K562 (cell line): ENCODE results near the gene VAC14. TPM values are rescaled to one million over a fixed set of nuclear protein-coding genes. Genes with fewer than 3 reads are reported as not detected.
A peak's percentile ranks its signal among the peaks of the same experiment; 100 is the strongest.

Source experiments
- ATAC-seq: fragments of 200-7000 bp; cut with Tn5 transposase; 3 replicates; pipeline ENCODE4 v1.9.1; 2020; ENCODE audit warnings: moderate library complexity
- BruUV-seq: library from RNA; stranded (reverse); fragments of 400-500 nt; replicated peaks from 2 replicates; lab custom pipeline; 2021; lab: Mats Ljungman, UMichigan
- CTCF ChIA-PET: fragments of 300-600 bp; formaldehyde crosslinking; extraction: SDS; loops from one replicate; lab custom pipeline; 2021; ENCODE audit warnings: low intra/inter-chr PET ratio; lab: Yijun Ruan, JAX
- POLR2A ChIA-PET: fragments of 300-600, 350-650 bp; sonication (Branson Sonifier 250); formaldehyde crosslinking; extraction: SDS; loops from one replicate; lab custom pipeline; 2021; ENCODE audit warnings: antibody characterized with exemption, inconsistent platforms; lab: Yijun Ruan, JAX
- DNase-seq, 4 experiments: peaks; one replicate each; pipeline versions ENCODE4 v3.0.0 to v3.0.0-alpha.2; 2011 to 2018; ENCODE audit warnings: low spot score in 3 of 4, mixed read lengths in 3 of 4; ENCODE audit errors: extremely low read depth in 1 of 4
- FAIRE-seq: peaks from 2 replicates; lab custom pipeline; 2011; peaks lifted over from hg19 to GRCh38; lab: Jason Lieb, UNC
- H2AFZ ChIP-seq: 2 replicates; pipeline ENCODE4 v1.6.0; 2011; ENCODE audit warnings: low read depth, low read length, control low read depth, inconsistent platforms
- H3K27ac ChIP-seq: fragments of 200-600 bp; 3 replicates; pipeline ENCODE4 v1.8.0; 2011; ENCODE audit warnings: low read depth, mild to moderate bottlenecking, control low read depth, inconsistent platforms, low read length, moderate library complexity, mixed read lengths; ENCODE audit errors: extremely low read depth
- H3K27me3 ChIP-seq, 2 experiments: fragments of 300-600 bp in 1 of 2; 2 replicates in 1 of 2; 3 replicates in 1 of 2; pipeline versions ENCODE4 v1.6.0 to v1.8.0; 2011; ENCODE audit warnings: inconsistent platforms in 2 of 2, low read length in 2 of 2, mild to moderate bottlenecking in 1 of 2, mixed read lengths in 1 of 2, moderate library complexity in 1 of 2; ENCODE audit not compliant: control insufficient read depth in 2 of 2, insufficient read depth in 2 of 2
- H3K36me3 ChIP-seq: fragments of 300-600 bp; 3 replicates; pipeline ENCODE4 v1.8.0; 2011; ENCODE audit warnings: mild to moderate bottlenecking, low read length, inconsistent platforms; ENCODE audit not compliant: control insufficient read depth, insufficient read depth
- H3K4me1 ChIP-seq, 2 experiments: fragments of 200-600 bp in 1 of 2; replicated peaks in 1 of 2; 2 replicates in 1 of 2; 3 replicates in 1 of 2; pipeline versions ENCODE4 v1.5.1 to v1.8.0; 2011; ENCODE audit warnings: inconsistent platforms in 2 of 2, low read length in 2 of 2, mild to moderate bottlenecking in 1 of 2, mixed read lengths in 1 of 2, moderate library complexity in 1 of 2; ENCODE audit not compliant: control insufficient read depth in 2 of 2, insufficient read depth in 2 of 2
- H3K4me2 ChIP-seq: 2 replicates; pipeline ENCODE4 v1.6.1; 2011; ENCODE audit warnings: low read length, control low read depth, inconsistent platforms, mixed read lengths; ENCODE audit not compliant: insufficient read depth
- H3K4me3 ChIP-seq: fragments of 200-600 bp; sonication (generic), shearing (Covaris generic); 2 replicates; pipeline ENCODE4 v1.5.1; 2016; ENCODE audit warnings: control low read depth, inconsistent platforms
- H3K79me2 ChIP-seq: fragments of 200-600 bp; 3 replicates; pipeline ENCODE4 v1.8.0; 2011; ENCODE audit warnings: low read length, inconsistent platforms; ENCODE audit not compliant: control insufficient read depth, insufficient read depth
- H3K9ac ChIP-seq, 2 experiments: 2 replicates each; pipeline versions ENCODE4 v1.6.0 to v1.6.1; 2011; ENCODE audit warnings: low read depth in 2 of 2, low read length in 2 of 2, control low read depth in 1 of 2, inconsistent platforms in 1 of 2, mild to moderate bottlenecking in 1 of 2, mixed read lengths in 1 of 2; ENCODE audit not compliant: insufficient read depth in 1 of 2
- H3K9me1 ChIP-seq: one replicate; pipeline ENCODE4 v1.6.0; 2011; ENCODE audit warnings: inconsistent platforms, mild to moderate bottlenecking, low read length, moderate library complexity; ENCODE audit not compliant: control insufficient read depth, insufficient read depth
- H3K9me3 ChIP-seq: replicated peaks from 2 replicates; pipeline ENCODE4 v1.5.1; 2011; ENCODE audit warnings: low read depth, low read length, inconsistent platforms; ENCODE audit not compliant: control insufficient read depth, insufficient read depth
- H4K20me1 ChIP-seq: replicated peaks from 2 replicates; pipeline ENCODE4 v1.6.1; 2011; ENCODE audit warnings: low read length, inconsistent platforms, mixed read lengths; ENCODE audit not compliant: control insufficient read depth, insufficient read depth
- SRF ChIP-seq, 2 experiments: fragments of 250-450, 450-650 bp in 1 of 2; sonication (Bioruptor Pico) in 1 of 2; sonication (generic) in 1 of 2; formaldehyde crosslinking; IDR thresholded peaks; 2 replicates each; pipeline versions ENCODE4 v1.5.0 to v1.5.1; 2020 to 2022; ENCODE audit warnings: mild to moderate bottlenecking in 1 of 2, missing genetic modification reagents in 1 of 2
- TRIM28 ChIP-seq: fragments of 450-650 bp; IDR thresholded peaks from 2 replicates; pipeline ENCODE4 v1.6.1; 2017
- ZBTB11 ChIP-seq, 3 experiments: fragments of 200-800 bp in 1 of 3; fragments of 250-450 bp in 1 of 3; fragments of 450-650 bp in 1 of 3; sonication (Bioruptor Pico) in 1 of 3; sonication (Bioruptor generic) in 1 of 3; formaldehyde crosslinking in 1 of 3; IDR thresholded peaks; 2 replicates each; pipeline versions ENCODE4 v1.6.1 to v1.8.0; 2016 to 2022; ENCODE audit warnings: mild to moderate bottlenecking in 2 of 3, missing genetic modification characterization in 2 of 3, missing compliant biosample characterization in 1 of 3, moderate library complexity in 1 of 3
- WGBS: fragments of 100-300 bp; shearing (Covaris generic); methylation state at CpG from one replicate; pipeline ENCODE4 v1.1.6; 2016; ENCODE audit warnings: low coverage, mixed read lengths; ENCODE audit not compliant: insufficient coverage; ENCODE audit errors: missing lambda C conversion rate; 5-methylcytosine and 5-hydroxymethylcytosine counted together
- in situ Hi-C: fragments of 300-500 bp; cut with MboI; formaldehyde crosslinking; loops from 4 replicates; pipeline ENCODE4 v1.15.0; 2018; ENCODE audit warnings: inconsistent platforms, mixed read lengths
- intact Hi-C: fragments of 100-400 bp; cut with micrococcal nuclease; formaldehyde crosslinking; loops from 2 replicates; pipeline ENCODE4 v1.14.2; 2022
- polyA plus RNA-seq, 8 experiments: library from polyadenylated mRNA; depleted of rRNA in 4 of 8; stranded (reverse) in 5 of 8; unstranded in 3 of 8; fragments of >200 nt; fragmentation: Nextera tagmentation in 2 of 8; fragmentation: Illumina TruSeq in 1 of 8; extraction: Ambion mirVana in 2 of 8; extraction: Trizol in 1 of 8; gene quantifications; 2 replicates each; pipeline versions ENCODE4 v1.2.1 to v1.2.3, GENCODE V29; 2011 to 2014; ENCODE audit warnings: inconsistent platforms in 1 of 8, missing spikeins in 1 of 8
- total RNA-seq, 7 experiments: library from RNA; depleted of rRNA in 6 of 7; stranded (reverse); fragments of >200 nt in 6 of 7; fragmentation: Illumina TruSeq in 2 of 7; extraction: Trizol in 2 of 7; gene quantifications; 2 replicates each; pipeline versions ENCODE4 v1.2.1 to v1.2.3, GENCODE V29; 2011 to 2021; ENCODE audit warnings: low replicate concordance in 1 of 7

The VAC14 gene
- total and polyA plus RNA-seq, 9 of the 15 experiments (the other 6 are each of a cell fraction or from before 2014, with no cell fraction given) = 1.3 to 41.6 (median 26.6) TPM

- no peaks in the 10 kb centered on the region for H4K20me1 ChIP-seq
- intact Hi-C loops = loop anchor here (2.0 to 10.0 kb wide), 4 partner anchors 76 to 276 kb away; partner anchors contain the start of genes COG4 and SF3B3
- POLR2A ChIA-PET = interaction anchor here (0.8 to 1.9 kb wide), 5 partner anchors 12 to 399 kb away, joined by 3 to 5 read pairs (median 4); no protein-coding TSS in a partner anchor
- ATAC-seq (peak; percentile 11; the same call in 2 of the 3 replicates), FAIRE-seq (no peak), DNase-seq (no peak)
- peaks cover 0 to 4% of the 10 kb centered on the region in 2 experiments; a peak in 1 of 5 replicates for H3K27me3 ChIP-seq
- peaks cover 6 to 24% of the 10 kb centered on the region in 2 experiments for H3K4me1 ChIP-seq
- 49% methylated on average over 4 of the region's 4 CpGs for WGBS
- no TSS peak for BruUV-seq
- H3K27ac ChIP-seq = no peak overlapping the region
- H3K9me1 ChIP-seq = no peaks in the 10 kb centered on the region
- H3K36me3 ChIP-seq = no peaks in the 10 kb centered on the region
- no peak overlapping the region for H3K4me2 ChIP-seq
- H3K79me2 ChIP-seq = no peaks in the 10 kb centered on the region
- CTCF ChIA-PET = interaction anchor here (0.6 to 1.0 kb wide), 3 partner anchors 78 to 401 kb away, joined by 3 to 5 read pairs (median 5); partner anchors contain the start of gene EXOSC6
- peak overlapping the region; percentile 86 for H2AFZ ChIP-seq
- H3K9me3 ChIP-seq = no peaks in the 10 kb centered on the region
- in situ Hi-C loops = no loop called here
- 0 out of 4 replicates have a peak overlapping the region, but pooled peaks of 1 of the 2 experiments have one; percentile 47 for H3K9ac ChIP-seq
- H3K4me3 ChIP-seq = no peak overlapping the region
- TF ChIP-seq TRIM28 (no peak), SRF (CRISPR knock-in tag; IDR thresholded peaks at IDR 0.05) (0 out of 4 replicates have a peak, but pooled peaks of 1 of the 2 experiments have one; percentile 10), ZBTB11 (CRISPR knock-in tag; IDR thresholded peaks at IDR 0.05) (0 out of 6 replicates have a peak, but pooled peaks of 1 of the 3 experiments have one; percentile 3)
These were observed 147.6 kb downstream of the VAC14 start for GRCh38 chr16:70653406-70653805.
